Breast epithelium (tissue), 4 donors: ENCODE measurements around the gene SP140. TPM values are rescaled to one million over a fixed set of nuclear protein-coding genes. Genes with fewer than 3 reads are reported as not detected.

Source experiments
- DNase-seq, 2 donors: peaks; one replicate each; pipeline ENCODE4 v3.0.0-alpha.2; 2019; ENCODE audit warnings: low spot score in 2 of 2
- H3K27ac ChIP-seq, 2 donors: fragments of 200-600 bp; sonication (generic) in 1 of 2; one replicate each; pipeline ENCODE4 v1.5.1; 2016 to 2019; ENCODE audit warnings: mild to moderate bottlenecking in 1 of 2
- H3K27me3 ChIP-seq, 2 donors: fragments of 200-600 bp; sonication (generic) in 1 of 2; one replicate each; pipeline versions ENCODE4 v1.5.1 to v1.6.0; 2017 to 2019; ENCODE audit warnings: control low read depth in 1 of 2, mild to moderate bottlenecking in 1 of 2
- H3K36me3 ChIP-seq: fragments of 200-600 bp; one replicate; pipeline ENCODE4 v1.5.1; 2019
- H3K4me1 ChIP-seq, 2 donors: fragments of 200-600 bp; sonication (generic); one replicate each; pipeline ENCODE4 v1.5.1; 2016 to 2019; ENCODE audit warnings: control low read depth in 1 of 2
- H3K4me3 ChIP-seq, 3 donors: fragments of 200-600 bp; sonication (generic); 1 replicate in 2 of 3; 2 replicates in 1 of 3; pipeline ENCODE4 v1.5.1; 2016 to 2019; ENCODE audit warnings: mild to moderate bottlenecking in 3 of 3, moderate library complexity in 2 of 3
- H3K9me3 ChIP-seq, 2 donors: fragments of 200-600 bp; sonication (generic) in 1 of 2; one replicate each; pipeline ENCODE4 v1.5.1; 2016 to 2019; ENCODE audit warnings: control low read depth in 1 of 2
- POLR2A ChIP-seq: fragments of 450-650 bp; IDR thresholded peaks from one replicate; pipeline ENCODE4 v1.6.1; 2016; ENCODE audit warnings: antibody characterized with exemption, mild to moderate bottlenecking, moderate library complexity
- POLR2AphosphoS5 ChIP-seq, 3 donors: sonication (generic); formaldehyde crosslinking; IDR thresholded peaks; one replicate each; pipeline ENCODE4 v1.6.1; 2017; ENCODE audit warnings: antibody characterized with exemption in 3 of 3
- intact Hi-C: fragments of 100-400 bp; cut with DNase I; formaldehyde crosslinking; loops from one replicate; pipeline ENCODE4 v1.15.1; 2023; ENCODE audit warnings: low total_unique reads
- total RNA-seq, 3 donors: library from RNA; depleted of rRNA; stranded (reverse); fragments of >200 nt; gene quantifications; one replicate each; pipeline ENCODE4 v1.1.0, GENCODE V29; 2016
- TF ChIP-seq, protein P1 (sequence below), 3 donors: fragments of 450-650 bp; IDR thresholded peaks; one replicate each; pipeline ENCODE4 v1.5.1; 2016 to 2017; ENCODE audit warnings: antibody characterized with exemption in 3 of 3, mild to moderate bottlenecking in 3 of 3, moderate library complexity in 3 of 3

The SP140 gene
- total RNA-seq, 3 donors from 2014 or later = 1.1 to 7.9 (median 2.6) TPM

DNA sequence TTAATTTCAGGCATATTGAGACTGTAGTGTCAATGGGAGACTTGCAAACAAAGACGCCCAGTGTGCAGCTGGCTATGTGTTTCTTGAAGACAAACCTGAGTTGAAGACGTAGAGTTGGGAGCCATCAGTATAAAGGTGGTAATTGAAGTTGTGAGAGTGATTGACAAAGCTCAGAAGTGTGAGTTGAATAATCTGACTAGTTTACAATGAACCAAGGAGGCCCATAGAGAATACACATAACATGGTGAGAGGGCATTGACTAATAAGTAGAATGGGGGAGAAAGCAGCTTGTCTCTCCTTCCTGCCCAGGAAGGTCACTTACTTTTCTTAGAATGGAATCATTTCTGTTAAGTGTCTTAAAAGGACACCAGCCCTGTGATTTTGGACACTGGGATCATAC lies 19.8 kb upstream of the SP140 start:
- H3K4me3 ChIP-seq = no peak overlapping the region
- H3K27ac ChIP-seq = no peak overlapping the region
- no peaks in the 10 kb centered on the region for H3K4me1 ChIP-seq
- DNase-seq = no peak
- no peaks in the 10 kb centered on the region for H3K27me3 ChIP-seq
- intact Hi-C loops = no loop called here
- TF ChIP-seq POLR2AphosphoS5 (IDR thresholded peaks at IDR 0.05) (no peak), POLR2A (no peak)
- TF ChIP-seq, protein P1, sequence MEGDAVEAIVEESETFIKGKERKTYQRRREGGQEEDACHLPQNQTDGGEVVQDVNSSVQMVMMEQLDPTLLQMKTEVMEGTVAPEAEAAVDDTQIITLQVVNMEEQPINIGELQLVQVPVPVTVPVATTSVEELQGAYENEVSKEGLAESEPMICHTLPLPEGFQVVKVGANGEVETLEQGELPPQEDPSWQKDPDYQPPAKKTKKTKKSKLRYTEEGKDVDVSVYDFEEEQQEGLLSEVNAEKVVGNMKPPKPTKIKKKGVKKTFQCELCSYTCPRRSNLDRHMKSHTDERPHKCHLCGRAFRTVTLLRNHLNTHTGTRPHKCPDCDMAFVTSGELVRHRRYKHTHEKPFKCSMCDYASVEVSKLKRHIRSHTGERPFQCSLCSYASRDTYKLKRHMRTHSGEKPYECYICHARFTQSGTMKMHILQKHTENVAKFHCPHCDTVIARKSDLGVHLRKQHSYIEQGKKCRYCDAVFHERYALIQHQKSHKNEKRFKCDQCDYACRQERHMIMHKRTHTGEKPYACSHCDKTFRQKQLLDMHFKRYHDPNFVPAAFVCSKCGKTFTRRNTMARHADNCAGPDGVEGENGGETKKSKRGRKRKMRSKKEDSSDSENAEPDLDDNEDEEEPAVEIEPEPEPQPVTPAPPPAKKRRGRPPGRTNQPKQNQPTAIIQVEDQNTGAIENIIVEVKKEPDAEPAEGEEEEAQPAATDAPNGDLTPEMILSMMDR (IDR thresholded peaks at IDR 0.05) = no peak
- H3K9me3 ChIP-seq = no peaks in the 10 kb centered on the region
- peaks cover 11% of the 10 kb centered on the region for H3K36me3 ChIP-seq

DNA sequence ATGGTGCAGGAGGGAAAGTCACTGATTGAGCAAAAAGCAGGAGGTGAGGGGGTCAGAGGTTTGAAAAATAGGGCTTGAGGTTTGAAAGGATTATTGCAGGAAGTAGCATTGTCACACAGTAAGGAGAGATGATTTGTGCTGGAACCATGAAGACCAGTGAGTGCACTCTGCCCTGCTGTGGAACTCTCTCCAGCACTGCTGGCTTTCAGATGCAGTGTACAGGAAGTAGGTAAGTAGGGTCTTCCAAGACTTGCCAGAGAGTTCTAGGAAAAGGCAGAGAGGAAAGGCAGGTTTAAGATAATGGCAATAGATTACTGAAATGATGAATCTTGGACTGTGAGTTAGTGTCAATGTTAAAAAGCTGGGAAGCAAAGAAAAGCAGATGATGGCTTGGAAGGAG lies 17.0 kb upstream of the SP140 start:
- Histone ChIP-seq H3K27me3 (no peaks in the 10 kb centered on the region), H3K4me1 (no peaks in the 10 kb centered on the region), H3K27ac (no peak overlapping the region), H3K9me3 (no peaks in the 10 kb centered on the region), H3K36me3 (peaks cover 9% of the 10 kb centered on the region), H3K4me3 (no peak overlapping the region)
- intact Hi-C loops = no loop called here
- DNase-seq = no peak
- TF ChIP-seq, protein P1 (IDR thresholded peaks at IDR 0.05) = no peak
- TF ChIP-seq POLR2AphosphoS5 (IDR thresholded peaks at IDR 0.05) (no peak), POLR2A (no peak)

DNA sequence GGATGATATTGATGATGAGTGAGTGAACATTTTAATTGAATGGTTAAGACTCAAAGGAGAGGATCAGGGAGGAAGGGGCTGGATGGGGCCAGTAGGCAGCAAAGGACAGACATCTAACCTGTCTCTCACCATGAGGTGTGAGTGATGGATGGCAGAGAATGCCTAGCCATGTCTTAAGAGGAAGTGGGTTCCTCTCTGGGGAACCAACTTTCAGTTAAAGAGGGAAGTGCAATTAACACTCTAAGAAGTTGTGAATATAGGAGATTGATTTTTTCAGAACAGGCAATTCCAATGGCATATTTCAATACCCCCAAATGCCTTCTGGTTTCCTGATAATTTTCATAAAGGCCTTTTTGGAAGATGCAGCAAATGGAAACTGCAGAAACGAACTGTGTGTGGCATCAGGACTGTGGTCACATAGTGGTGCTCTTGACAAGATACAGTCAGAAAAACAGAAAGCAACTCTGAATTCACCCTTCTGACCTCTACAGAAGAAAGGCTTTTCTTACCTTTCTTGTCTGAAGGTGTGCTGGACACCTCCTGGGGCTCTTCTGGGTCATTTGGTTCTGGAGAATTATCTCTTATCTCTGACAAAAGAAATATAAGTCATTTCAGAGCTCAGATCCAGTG lies 16.0 kb upstream of the SP140 start:
- intact Hi-C loops = no loop called here
- TF ChIP-seq POLR2AphosphoS5 (IDR thresholded peaks at IDR 0.05) = no peak
- TF ChIP-seq POLR2A = no peak
- TF ChIP-seq, protein P1 (IDR thresholded peaks at IDR 0.05) = no peak
- no peaks in the 10 kb centered on the region for H3K9me3 ChIP-seq
- no peak overlapping the region for H3K4me3 ChIP-seq
- H3K27ac ChIP-seq = no peak overlapping the region
- H3K36me3 ChIP-seq = peaks cover 9% of the 10 kb centered on the region
- H3K27me3 ChIP-seq = no peaks in the 10 kb centered on the region
- DNase-seq = no peak
- H3K4me1 ChIP-seq = no peaks in the 10 kb centered on the region

DNA sequence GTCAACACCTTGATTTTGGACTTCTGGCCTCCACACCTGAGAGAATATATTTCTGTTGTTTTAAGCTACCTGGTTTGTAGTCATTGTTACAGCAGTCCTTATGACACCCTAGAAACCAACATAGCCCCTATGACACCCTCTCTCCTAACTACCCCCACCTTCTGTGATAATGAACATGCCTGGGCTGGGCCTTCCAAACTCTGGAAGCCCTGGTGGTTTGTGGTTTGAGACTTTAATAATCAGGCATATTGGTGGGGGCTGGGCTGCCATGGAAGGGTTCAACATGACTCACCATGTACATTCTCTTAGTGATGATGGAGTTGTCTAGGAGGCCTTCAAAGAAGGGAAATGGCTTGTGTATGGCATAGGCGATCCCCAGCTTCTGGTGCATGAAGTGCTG lies 9.0 kb upstream of the SP140 start:
- TF ChIP-seq POLR2A = no peak
- TF ChIP-seq, protein P1 (IDR thresholded peaks at IDR 0.05) = no peak
- TF ChIP-seq POLR2AphosphoS5 (IDR thresholded peaks at IDR 0.05) = no peak
- intact Hi-C loops = no loop called here
- no peak overlapping the region for H3K4me3 ChIP-seq
- no peaks in the 10 kb centered on the region for H3K9me3 ChIP-seq
- no peaks in the 10 kb centered on the region for H3K27me3 ChIP-seq
- DNase-seq = no peak
- peaks cover 13% of the 10 kb centered on the region for H3K36me3 ChIP-seq
- no peak overlapping the region for H3K27ac ChIP-seq
- H3K4me1 ChIP-seq = no peaks in the 10 kb centered on the region

DNA sequence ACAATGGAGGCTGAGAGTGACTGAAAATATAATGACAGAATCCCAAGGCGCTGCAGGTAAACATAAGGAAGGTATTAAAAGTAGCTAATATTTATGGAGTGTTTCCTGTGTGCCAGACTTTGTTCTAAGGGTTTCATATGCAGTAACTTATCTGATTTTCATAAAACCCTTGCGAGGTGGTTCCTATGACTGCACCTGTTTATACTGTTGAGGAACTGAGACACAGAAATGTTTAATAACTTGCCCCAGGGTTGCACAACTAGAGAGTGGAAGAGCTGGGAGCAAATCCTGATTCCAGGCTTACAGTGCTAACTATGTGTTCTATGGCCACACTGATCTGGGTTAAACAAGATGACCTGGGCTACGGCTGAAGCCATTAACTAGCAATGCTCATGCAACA lies 8.1 kb upstream of the SP140 start:
- Histone ChIP-seq H3K4me1 (no peaks in the 10 kb centered on the region), H3K9me3 (no peaks in the 10 kb centered on the region), H3K4me3 (no peak overlapping the region), H3K27me3 (no peaks in the 10 kb centered on the region), H3K27ac (peak overlapping the region in 1 of 2 donors; percentile 10), H3K36me3 (peaks cover 12% of the 10 kb centered on the region)
- no peak for DNase-seq
- intact Hi-C loops = no loop called here
- TF ChIP-seq, protein P1 (IDR thresholded peaks at IDR 0.05) = no peak
- no peak for TF ChIP-seq POLR2AphosphoS5 (IDR thresholded peaks at IDR 0.05)
- TF ChIP-seq POLR2A = no peak
